ENCODE data around the gene ASXL1.
"Not testable (repeated sequence)": the region's sequence is repeated elsewhere in the genome, so short reads cannot be mapped to it uniquely, and the experiment has no call there.

Gene ASXL1

GRCh38 chr20:32455171-32455900 is 97.2 kb downstream of the ASXL1 start:
- DNase-seq: no peak

- DNase-seq: no peak
Observed at GRCh38 chr20:32455901-32456701, 98.0 kb downstream of the ASXL1 start.

DNA sequence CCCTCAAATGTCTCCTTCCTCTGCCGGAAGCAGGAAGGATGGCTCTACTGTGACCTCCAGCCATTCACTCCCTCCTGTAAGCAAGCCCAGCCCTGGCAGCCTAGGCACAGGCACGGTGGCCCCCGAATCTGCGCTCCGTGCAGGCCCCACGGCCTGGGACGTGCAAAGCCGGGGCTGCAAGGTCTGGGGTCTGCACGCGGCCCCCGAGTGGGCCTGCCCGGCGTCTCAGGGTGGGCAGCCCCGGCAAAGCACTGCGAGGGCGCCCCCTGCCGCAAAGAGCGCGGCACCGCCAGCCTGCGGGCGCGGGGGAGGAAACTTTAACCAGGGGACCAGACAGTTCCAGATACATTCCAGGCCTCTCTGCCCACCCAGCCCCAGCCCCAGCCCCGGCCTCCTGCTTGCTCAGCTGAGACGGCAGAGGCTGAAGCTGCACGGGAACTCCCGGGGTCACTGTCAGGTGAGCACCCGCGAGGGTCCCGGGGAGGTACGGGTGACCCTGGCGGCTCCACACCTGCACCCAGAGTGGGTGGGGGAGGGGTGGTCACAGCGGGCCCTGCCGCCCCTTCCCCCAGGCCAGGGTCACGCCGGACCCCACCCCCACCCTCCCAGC is 98.8 kb downstream of the ASXL1 start:
- peak; percentile 22 for DNase-seq

- no peak for DNase-seq
Observed at GRCh38 chr20:32457479-32457986, 99.4 kb downstream of the ASXL1 start.

GRCh38 chr20:32458061-32458836 is 100.1 kb downstream of the ASXL1 start:
- DNase-seq: no peak

DNA sequence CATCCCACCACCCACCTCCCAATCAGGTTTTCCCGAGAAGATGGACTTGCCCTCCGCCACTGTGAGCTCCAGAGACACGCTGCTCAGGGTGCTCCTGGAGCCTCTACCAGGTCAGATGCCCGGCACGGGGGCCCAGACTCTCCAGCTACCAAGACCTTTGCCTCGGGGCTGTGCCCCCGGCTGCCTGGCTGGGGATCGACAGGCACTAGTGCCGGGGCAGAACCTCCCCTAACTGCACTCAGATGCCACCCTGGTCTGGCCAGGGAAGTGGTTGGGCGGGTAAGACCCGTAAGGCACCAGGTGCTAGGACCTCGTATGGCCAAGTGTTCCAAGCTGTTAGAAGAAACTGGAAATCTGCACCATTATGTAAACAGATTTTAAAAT is 100.7 kb downstream of the ASXL1 start:
- no peak for DNase-seq

- no peak for DNase-seq
Observed at GRCh38 chr20:32460231-32460630, 102.1 kb downstream of the ASXL1 start.

DNA sequence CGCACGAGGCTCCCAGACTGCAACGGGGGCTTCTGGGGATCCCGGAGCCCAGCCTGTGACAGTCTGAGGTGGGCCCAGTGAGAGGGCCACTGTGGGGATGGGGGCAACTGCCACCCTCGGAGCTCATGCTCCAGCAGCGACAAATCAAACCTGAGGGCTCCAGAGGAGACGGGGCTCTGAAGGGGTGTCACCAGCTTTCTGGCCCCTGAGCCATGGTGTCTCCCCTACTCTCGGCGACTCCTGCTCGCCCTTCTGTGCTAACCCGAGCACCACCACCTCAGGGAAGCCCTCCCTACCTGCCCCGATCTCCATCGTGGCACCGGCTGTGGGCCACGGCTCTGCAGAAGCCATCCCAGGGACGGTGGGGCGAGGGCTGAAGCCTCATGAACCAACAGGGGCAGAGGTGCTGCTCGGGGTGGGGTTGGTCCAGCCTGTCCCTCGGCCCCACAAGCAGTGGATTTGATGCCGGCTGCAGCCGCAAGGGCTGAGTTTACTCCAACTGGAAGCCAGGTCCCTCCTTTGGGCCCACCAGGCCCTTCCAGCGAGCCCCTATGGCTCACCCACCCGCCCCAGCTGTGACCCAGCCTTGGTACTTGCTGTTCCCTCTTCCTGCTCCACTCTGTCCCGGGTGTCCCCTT is 102.7 kb downstream of the ASXL1 start:
- no peak for DNase-seq

DNA sequence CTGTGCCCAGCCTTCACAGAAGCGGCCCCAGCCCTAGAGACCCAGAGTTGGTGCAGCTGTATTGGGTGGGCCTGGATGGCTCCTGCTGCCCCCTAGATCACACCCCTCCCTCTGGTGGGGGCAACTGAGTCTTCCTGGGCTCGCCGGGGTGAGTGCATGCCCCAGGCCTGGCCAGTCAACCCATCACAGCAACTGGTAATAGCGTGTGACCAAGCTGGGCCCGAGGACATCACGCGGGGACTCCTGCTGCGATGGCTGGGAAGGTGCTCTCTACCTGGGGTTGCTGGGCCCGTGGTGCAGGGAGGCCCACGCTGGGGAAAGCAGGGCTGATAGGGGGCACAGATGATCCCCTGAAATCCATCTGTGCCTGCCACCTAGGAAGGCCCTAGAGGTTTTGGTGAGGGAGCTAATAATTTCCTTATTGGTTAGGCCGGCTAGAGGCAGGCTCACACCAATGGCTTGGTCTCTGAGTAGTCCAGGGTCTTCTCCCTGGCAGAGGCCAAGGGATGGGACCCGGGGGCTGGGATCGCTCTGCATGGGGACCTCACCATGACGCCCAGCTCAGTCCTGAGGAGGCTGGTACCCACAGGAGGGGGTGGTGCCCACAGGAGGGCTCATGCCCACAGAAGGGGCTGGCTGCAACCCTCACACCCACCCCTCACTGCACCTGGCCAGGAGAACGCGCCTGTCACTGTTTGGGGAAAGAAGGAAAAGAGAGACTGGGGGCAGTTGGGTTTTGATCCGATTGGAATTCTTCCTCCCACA is 103.9 kb downstream of the ASXL1 start:
- DNase-seq: no peak

DNA sequence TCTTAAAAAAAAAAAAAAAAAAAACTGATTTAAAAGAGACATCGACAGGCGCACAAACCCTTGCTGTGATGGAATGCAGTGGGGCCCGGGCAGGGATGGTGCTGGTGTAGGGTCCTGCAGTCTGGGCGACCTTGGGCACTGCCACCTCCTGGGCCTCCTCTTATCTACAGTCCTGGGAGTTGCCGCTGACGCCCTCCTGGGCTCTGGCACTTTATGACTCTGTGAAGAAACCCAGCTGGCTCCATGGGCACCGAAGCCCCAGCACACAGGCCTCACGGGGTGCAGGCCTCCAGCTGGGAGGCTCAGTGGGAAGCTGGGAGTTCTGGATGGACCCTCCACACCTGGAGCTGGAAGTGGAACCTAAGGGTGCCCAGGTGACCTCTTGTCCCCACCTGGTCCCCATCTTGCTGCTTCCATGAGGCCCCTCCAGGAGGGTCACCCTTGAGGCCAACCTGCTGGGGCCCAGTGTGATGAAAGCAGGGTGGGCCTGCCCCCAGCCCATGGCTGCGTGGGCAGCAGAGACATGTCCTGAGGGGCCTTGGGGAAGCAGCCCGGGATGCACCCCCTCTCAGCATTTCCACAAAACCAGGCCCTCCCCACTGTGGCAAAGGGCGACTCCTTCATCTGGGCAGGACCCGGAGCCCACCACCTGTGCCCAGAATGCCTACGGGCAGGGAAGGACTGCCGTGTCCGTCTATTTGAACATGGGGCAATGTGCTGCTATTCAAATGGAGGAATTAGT is 104.9 kb downstream of the ASXL1 start:
- DNase-seq: no peak

- DNase-seq: no peak
Observed at GRCh38 chr20:32463642-32464400, 105.7 kb downstream of the ASXL1 start.

DNA sequence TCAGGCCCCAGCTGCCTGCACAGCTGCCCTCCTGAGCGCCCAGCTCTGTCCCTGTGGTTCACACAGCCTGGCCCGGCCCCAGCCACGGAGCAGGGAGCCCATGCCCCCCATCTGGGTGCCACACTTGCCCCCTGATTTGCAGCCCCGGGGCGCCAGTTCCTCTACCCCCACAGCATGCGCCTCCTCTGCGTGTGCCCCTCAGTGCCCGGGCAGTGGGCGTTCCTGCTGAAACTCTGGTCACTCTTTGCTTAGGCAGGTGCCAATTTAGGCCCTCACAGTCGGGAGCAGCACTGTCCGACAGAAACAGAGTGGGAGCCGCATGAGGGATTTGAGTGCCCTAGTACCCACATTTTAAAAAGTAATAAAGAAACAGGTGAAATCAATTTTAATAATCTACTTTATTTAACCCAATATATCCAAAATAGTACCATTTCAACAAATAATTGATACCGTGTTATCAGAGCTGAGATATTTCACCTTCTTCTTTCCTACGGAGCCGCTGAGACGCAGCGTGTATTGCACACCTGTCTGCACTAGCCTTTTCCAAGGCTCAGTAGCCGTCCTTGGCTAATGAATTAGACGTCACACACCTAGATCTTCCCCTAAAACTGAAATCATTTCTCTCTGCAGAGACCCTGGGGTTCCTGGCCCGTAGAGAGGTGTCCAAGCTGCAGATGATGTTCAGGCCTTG is 106.4 kb downstream of the ASXL1 start:
- no peak for DNase-seq

DNA sequence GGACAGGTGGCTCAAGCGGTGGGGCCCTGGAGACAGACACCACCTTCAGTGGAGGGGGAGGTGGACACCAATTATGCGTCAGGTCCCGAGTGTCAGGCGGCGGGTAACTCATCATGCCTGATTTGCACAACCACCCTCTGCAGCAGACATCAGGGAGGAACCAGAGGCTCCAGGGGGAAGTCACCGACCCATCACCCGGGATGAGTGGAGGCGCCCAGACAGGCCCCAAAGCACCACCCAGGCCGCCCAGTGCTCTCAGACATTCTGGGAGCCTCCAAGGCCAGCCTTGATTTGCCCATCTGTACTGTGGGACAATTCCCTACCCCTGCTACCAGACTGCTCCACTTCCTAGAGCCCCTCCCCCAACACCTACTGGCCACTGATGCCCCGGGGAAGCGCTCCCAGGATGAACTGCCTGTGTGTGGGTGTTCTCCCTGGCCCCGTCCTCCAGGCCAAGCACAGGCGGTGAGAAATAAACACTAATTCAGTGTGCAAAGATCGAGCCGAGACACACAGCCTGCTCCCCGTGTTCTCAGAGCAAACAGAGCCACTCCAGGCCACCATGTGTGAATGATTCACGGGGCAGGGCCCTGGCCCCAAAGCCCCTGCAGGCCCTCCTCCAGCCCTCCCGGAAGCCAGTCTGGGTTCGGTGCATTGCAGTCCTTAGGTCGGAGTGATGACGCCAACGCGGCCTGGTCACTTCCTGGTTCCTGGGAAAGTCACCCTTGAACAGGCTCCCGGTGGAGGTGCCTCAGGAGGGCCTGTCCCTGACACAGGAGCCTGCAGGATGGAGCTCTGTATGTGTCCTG is 107.2 kb downstream of the ASXL1 start:
- DNase-seq: no peak

- DNase-seq: not testable (repeated sequence)
Observed at GRCh38 chr20:32465901-32466675, 108.0 kb downstream of the ASXL1 start.

DNA sequence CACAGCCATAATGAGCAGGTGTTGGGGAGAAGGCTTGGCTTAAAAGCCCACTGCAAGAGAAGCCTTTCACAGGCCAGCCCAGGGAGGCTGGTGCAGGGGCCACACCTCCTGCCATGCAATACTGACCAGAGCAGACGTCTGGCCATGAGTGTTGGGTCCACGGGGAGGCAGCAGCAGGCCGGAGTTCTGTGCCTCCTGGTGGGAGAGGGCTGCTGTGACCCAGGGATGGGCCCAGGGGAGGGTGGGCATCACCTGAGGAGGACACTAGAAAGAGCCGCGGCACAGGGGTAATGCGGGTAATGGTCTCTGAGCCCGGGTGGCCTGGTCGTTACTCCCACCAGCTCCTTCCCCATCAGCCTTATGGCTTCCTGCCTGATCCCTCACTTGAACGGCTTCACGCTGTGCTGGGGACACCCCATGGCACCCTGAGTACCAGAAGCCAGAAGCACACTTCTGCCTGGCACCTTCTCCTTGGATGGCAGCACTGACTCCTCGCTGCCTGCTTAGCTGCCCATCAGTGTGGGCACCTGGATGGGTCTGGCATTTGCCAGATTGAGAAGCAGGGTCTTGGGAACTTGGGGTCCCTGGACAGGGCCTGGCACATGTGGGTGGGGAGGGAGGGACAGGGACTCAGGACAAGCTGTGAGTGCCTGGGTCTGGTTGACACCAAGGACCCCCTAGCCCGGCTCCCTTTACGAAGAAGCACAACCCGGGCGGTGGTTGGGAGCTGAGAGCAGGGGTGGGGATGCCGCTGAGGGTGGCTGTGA is 108.8 kb downstream of the ASXL1 start:
- no peak for DNase-seq

- no peak for DNase-seq
Observed at GRCh38 chr20:32467506-32468312, 109.6 kb downstream of the ASXL1 start.
